SK-N-SH treated with all-trans-retinoic acid at 6 μM for 48 hours (cell line): ENCODE data around the gene UTS2B.

Experiments used
- ATAC-seq: fragments of 200-7000 bp; cut with Tn5 transposase; 3 replicates; pipeline ENCODE4 v1.9.1; 2020; ENCODE audit warnings: mild to moderate bottlenecking, moderate library complexity
- ARNTL ChIP-seq: fragments of 450-650 bp; formaldehyde crosslinking; IDR thresholded peaks from 2 replicates; pipeline ENCODE4 v1.5.0; 2020; ENCODE audit warnings: low read depth, mild to moderate bottlenecking, moderate library complexity, borderline replicate concordance
- BACH2 ChIP-seq: fragments of 250-450 bp; sonication (Bioruptor Pico); IDR thresholded peaks from 2 replicates; pipeline ENCODE4 v1.9.0; 2021; ENCODE audit warnings: mild to moderate bottlenecking, borderline replicate concordance
- CSDC2 ChIP-seq: fragments of 250-450 bp; sonication (Bioruptor Pico); IDR thresholded peaks from 2 replicates; pipeline ENCODE4 v1.5.0; 2020; ENCODE audit warnings: mild to moderate bottlenecking, moderate library complexity
- ESRRG ChIP-seq: fragments of 250-450 bp; sonication (Bioruptor Pico); IDR thresholded peaks from 2 replicates; pipeline ENCODE4 v1.6.1; 2021; ENCODE audit warnings: mild to moderate bottlenecking
- GLIS3 ChIP-seq: fragments of 250-450 bp; sonication (Bioruptor Pico); IDR thresholded peaks from 2 replicates; pipeline ENCODE4 v1.5.0; 2020; ENCODE audit warnings: mild to moderate bottlenecking, moderate library complexity
- ISL1 ChIP-seq: fragments of 250-450 bp; sonication (Bioruptor Pico); IDR thresholded peaks from 2 replicates; pipeline ENCODE4 v2.1.2; 2022; ENCODE audit warnings: mild to moderate bottlenecking, moderate library complexity
- OSR1 ChIP-seq: fragments of 250-450 bp; sonication (Bioruptor Pico); IDR thresholded peaks from 2 replicates; pipeline ENCODE4 v1.8.0; 2022; ENCODE audit warnings: moderate library complexity, mild to moderate bottlenecking, inconsistent platforms
- PPARA ChIP-seq: fragments of 250-450 bp; sonication (Bioruptor Pico); IDR thresholded peaks from 2 replicates; pipeline ENCODE4 v1.5.0; 2020; ENCODE audit warnings: mild to moderate bottlenecking, borderline replicate concordance
- RARB ChIP-seq: fragments of 250-450 bp; sonication (Bioruptor Pico); IDR thresholded peaks from 2 replicates; pipeline ENCODE4 v1.8.0; 2021; ENCODE audit warnings: mild to moderate bottlenecking, moderate library complexity
- SNAI2 ChIP-seq: fragments of 250-450 bp; sonication (Bioruptor Pico); IDR thresholded peaks from 2 replicates; pipeline ENCODE4 v1.5.0; 2020; ENCODE audit warnings: mild to moderate bottlenecking, moderate library complexity
- TCF4 ChIP-seq: fragments of 250-450 bp; sonication (Bioruptor Pico); IDR thresholded peaks from 2 replicates; pipeline ENCODE4 v1.8.0; 2021; ENCODE audit warnings: mild to moderate bottlenecking, moderate library complexity, borderline replicate concordance
- TOX ChIP-seq: fragments of 250-450 bp; sonication (Bioruptor Pico); IDR thresholded peaks from 2 replicates; pipeline ENCODE4 v1.8.0; 2021; ENCODE audit warnings: mild to moderate bottlenecking, moderate library complexity, borderline replicate concordance
- ZFP3 ChIP-seq: fragments of 250-450 bp; sonication (Bioruptor Pico); IDR thresholded peaks from 2 replicates; pipeline ENCODE4 v1.5.0; 2020; ENCODE audit warnings: mild to moderate bottlenecking, moderate library complexity
- ZFP30 ChIP-seq: fragments of 450-650 bp; formaldehyde crosslinking; IDR thresholded peaks from 2 replicates; pipeline ENCODE4 v1.5.0; 2022; ENCODE audit warnings: mild to moderate bottlenecking, moderate library complexity
- ZNF70 ChIP-seq: fragments of 450-650 bp; formaldehyde crosslinking; IDR thresholded peaks from 2 replicates; pipeline ENCODE4 v1.5.0; 2020; ENCODE audit warnings: mild to moderate bottlenecking, moderate library complexity
- TF ChIP-seq, protein P1 (sequence below): fragments of 250-450 bp; sonication (Bioruptor Pico); IDR thresholded peaks from 2 replicates; pipeline ENCODE4 v1.5.0; 2020; ENCODE audit warnings: mild to moderate bottlenecking, moderate library complexity
- TF ChIP-seq, protein P2 (sequence below): fragments of 250-450 bp; sonication (Bioruptor Pico); IDR thresholded peaks from 2 replicates; pipeline ENCODE4 v1.5.1; 2020; ENCODE audit warnings: low read depth, mild to moderate bottlenecking, moderate library complexity
- TF ChIP-seq, protein P3 (sequence below): fragments of 250-450 bp; sonication (Bioruptor Pico); IDR thresholded peaks from 2 replicates; pipeline ENCODE4 v1.5.1; 2021; ENCODE audit warnings: mild to moderate bottlenecking, moderate library complexity
- TF ChIP-seq, protein P4 (sequence below): fragments of 250-450 bp; sonication (Bioruptor Pico); IDR thresholded peaks from 2 replicates; pipeline ENCODE4 v1.8.0; 2020; ENCODE audit warnings: mild to moderate bottlenecking, moderate library complexity, borderline replicate concordance
- TF ChIP-seq, protein P5 (sequence below): fragments of 250-450 bp; sonication (Bioruptor Pico); IDR thresholded peaks from 2 replicates; pipeline ENCODE4 v1.8.0; 2021; ENCODE audit warnings: low read depth, mild to moderate bottlenecking, moderate library complexity, borderline replicate concordance

UTS2B gene

DNA sequence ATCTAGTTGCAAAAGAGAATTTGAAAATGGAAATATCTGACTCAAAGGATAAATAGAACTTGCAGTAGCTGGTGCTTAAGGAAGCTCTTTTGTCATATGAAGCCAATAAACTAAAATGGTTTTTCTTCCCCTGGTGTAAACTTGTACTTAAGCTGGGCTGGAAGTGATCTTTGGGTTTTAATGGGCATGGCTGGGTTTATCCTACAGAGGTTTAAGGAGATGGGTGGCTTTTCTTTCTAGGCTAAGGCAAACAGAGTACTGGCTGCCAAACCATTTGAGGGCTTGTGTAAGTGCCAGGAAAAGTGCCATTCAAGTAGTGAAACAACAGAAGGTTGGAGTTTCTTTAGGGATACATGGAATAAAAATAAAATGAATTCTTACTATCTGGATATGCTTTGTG lies 12.1 kb upstream of the UTS2B start (continued):
- TF ChIP-seq, protein P1, sequence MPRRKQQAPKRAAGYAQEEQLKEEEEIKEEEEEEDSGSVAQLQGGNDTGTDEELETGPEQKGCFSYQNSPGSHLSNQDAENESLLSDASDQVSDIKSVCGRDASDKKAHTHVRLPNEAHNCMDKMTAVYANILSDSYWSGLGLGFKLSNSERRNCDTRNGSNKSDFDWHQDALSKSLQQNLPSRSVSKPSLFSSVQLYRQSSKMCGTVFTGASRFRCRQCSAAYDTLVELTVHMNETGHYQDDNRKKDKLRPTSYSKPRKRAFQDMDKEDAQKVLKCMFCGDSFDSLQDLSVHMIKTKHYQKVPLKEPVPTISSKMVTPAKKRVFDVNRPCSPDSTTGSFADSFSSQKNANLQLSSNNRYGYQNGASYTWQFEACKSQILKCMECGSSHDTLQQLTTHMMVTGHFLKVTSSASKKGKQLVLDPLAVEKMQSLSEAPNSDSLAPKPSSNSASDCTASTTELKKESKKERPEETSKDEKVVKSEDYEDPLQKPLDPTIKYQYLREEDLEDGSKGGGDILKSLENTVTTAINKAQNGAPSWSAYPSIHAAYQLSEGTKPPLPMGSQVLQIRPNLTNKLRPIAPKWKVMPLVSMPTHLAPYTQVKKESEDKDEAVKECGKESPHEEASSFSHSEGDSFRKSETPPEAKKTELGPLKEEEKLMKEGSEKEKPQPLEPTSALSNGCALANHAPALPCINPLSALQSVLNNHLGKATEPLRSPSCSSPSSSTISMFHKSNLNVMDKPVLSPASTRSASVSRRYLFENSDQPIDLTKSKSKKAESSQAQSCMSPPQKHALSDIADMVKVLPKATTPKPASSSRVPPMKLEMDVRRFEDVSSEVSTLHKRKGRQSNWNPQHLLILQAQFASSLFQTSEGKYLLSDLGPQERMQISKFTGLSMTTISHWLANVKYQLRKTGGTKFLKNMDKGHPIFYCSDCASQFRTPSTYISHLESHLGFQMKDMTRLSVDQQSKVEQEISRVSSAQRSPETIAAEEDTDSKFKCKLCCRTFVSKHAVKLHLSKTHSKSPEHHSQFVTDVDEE (CRISPR knock-in tag) = no peak
- TF ChIP-seq, all 23 proteins: peak for 0

DNA sequence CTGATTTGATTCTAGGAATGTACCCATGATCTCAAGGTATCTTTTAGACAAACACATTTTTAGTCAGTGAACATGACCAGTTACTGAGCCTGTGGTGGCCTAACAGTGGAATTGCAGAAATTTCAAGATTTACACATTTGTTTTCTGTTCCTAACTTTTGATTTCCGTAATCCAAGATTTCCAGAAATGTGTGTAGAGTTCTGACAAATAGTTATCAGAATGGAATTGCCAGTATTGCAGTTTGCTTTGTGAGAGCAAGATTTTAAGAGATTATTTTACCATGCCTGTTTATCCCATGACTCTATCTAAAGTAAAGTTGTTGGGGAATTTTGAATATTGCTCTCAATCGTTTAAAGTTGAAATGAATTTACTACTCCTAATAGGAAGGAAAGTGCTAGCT lies 11.7 kb upstream of the UTS2B start:
- ATAC-seq = no peak
- TF ChIP-seq BACH2 (CRISPR knock-in tag) (no peak), ZNF70 (CRISPR knock-in tag) (no peak), ISL1 (CRISPR knock-in tag) (no peak), ZFP30 (CRISPR knock-in tag) (no peak), GLIS3 (no peak), TCF4 (CRISPR knock-in tag) (no peak), TOX (CRISPR knock-in tag) (no peak), OSR1 (CRISPR knock-in tag) (no peak), RARB (CRISPR knock-in tag) (no peak), PPARA (CRISPR knock-in tag) (no peak), SNAI2 (CRISPR knock-in tag) (no peak), ESRRG (CRISPR knock-in tag) (no peak), ZFP3 (CRISPR knock-in tag) (no peak), ARNTL (no peak), CSDC2 (CRISPR knock-in tag) (no peak)
- TF ChIP-seq, protein P2, sequence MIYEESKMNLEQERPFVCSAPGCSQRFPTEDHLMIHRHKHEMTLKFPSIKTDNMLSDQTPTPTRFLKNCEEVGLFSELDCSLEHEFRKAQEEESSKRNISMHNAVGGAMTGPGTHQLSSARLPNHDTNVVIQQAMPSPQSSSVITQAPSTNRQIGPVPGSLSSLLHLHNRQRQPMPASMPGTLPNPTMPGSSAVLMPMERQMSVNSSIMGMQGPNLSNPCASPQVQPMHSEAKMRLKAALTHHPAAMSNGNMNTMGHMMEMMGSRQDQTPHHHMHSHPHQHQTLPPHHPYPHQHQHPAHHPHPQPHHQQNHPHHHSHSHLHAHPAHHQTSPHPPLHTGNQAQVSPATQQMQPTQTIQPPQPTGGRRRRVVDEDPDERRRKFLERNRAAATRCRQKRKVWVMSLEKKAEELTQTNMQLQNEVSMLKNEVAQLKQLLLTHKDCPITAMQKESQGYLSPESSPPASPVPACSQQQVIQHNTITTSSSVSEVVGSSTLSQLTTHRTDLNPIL = no peak
- TF ChIP-seq, protein P3, sequence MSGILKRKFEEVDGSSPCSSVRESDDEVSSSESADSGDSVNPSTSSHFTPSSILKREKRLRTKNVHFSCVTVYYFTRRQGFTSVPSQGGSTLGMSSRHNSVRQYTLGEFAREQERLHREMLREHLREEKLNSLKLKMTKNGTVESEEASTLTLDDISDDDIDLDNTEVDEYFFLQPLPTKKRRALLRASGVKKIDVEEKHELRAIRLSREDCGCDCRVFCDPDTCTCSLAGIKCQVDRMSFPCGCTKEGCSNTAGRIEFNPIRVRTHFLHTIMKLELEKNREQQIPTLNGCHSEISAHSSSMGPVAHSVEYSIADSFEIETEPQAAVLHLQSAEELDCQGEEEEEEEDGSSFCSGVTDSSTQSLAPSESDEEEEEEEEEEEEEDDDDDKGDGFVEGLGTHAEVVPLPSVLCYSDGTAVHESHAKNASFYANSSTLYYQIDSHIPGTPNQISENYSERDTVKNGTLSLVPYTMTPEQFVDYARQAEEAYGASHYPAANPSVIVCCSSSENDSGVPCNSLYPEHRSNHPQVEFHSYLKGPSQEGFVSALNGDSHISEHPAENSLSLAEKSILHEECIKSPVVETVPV (CRISPR knock-in tag) = no peak
- TF ChIP-seq, protein P1 (CRISPR knock-in tag) = no peak
- TF ChIP-seq, protein P4, sequence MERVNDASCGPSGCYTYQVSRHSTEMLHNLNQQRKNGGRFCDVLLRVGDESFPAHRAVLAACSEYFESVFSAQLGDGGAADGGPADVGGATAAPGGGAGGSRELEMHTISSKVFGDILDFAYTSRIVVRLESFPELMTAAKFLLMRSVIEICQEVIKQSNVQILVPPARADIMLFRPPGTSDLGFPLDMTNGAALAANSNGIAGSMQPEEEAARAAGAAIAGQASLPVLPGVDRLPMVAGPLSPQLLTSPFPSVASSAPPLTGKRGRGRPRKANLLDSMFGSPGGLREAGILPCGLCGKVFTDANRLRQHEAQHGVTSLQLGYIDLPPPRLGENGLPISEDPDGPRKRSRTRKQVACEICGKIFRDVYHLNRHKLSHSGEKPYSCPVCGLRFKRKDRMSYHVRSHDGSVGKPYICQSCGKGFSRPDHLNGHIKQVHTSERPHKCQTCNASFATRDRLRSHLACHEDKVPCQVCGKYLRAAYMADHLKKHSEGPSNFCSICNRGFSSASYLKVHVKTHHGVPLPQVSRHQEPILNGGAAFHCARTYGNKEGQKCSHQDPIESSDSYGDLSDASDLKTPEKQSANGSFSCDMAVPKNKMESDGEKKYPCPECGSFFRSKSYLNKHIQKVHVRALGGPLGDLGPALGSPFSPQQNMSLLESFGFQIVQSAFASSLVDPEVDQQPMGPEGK (CRISPR knock-in tag) = no peak
- TF ChIP-seq, protein P5, sequence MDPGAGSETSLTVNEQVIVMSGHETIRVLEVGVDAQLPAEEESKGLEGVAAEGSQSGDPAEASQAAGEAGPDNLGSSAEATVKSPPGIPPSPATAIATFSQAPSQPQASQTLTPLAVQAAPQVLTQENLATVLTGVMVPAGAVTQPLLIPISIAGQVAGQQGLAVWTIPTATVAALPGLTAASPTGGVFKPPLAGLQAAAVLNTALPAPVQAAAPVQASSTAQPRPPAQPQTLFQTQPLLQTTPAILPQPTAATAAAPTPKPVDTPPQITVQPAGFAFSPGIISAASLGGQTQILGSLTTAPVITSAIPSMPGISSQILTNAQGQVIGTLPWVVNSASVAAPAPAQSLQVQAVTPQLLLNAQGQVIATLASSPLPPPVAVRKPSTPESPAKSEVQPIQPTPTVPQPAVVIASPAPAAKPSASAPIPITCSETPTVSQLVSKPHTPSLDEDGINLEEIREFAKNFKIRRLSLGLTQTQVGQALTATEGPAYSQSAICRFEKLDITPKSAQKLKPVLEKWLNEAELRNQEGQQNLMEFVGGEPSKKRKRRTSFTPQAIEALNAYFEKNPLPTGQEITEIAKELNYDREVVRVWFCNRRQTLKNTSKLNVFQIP = no peak
